Hepatocyte (in vitro differentiated cells): ENCODE results near the gene LRRC4C.

Experiments used
- CTCF ChIP-seq: fragments of 200-600 bp; sonication (generic); IDR thresholded peaks from 2 replicates; pipeline ENCODE4 v1.5.1; 2016; ENCODE audit warnings: antibody characterized with exemption, mild to moderate bottlenecking; ENCODE audit not compliant: poor library complexity
- EZH2 ChIP-seq: fragments of 200-600 bp; sonication (generic); IDR thresholded peaks from 2 replicates; pipeline ENCODE4 v1.6.1; 2016; ENCODE audit warnings: antibody characterized with exemption, mild to moderate bottlenecking, borderline replicate concordance
- EZH2phosphoT487 ChIP-seq: fragments of 200-600 bp; sonication (generic); IDR thresholded peaks from one replicate; pipeline ENCODE4 v1.6.1; 2018; ENCODE audit warnings: antibody characterized with exemption, mild to moderate bottlenecking, low read depth, moderate library complexity; ENCODE audit not compliant: unreplicated experiment, severe bottlenecking

- no peak for TF ChIP-seq CTCF
- TF ChIP-seq EZH2phosphoT487: no peak
- no peak for TF ChIP-seq EZH2
Measured at GRCh38 chr11:41400124-41400523, 59.3 kb downstream of the LRRC4C start.
